Keratinocyte (primary cell): Measurements from ENCODE around the gene SMYD3. TPM values are rescaled to one million over a fixed set of nuclear protein-coding genes. Genes with fewer than 3 reads are reported as not detected.
"Not testable (repeated sequence)": the region's sequence is repeated elsewhere in the genome, so short reads cannot be mapped to it uniquely, and the experiment has no call there.

Source experiments
- DNase-seq: peaks from one replicate; pipeline ENCODE4 v3.0.0-alpha.2; 2011; ENCODE audit warnings: low read depth, missing footprints, low spot score
- FAIRE-seq: peaks from 2 replicates; lab custom pipeline; 2011; peaks lifted over from hg19 to GRCh38; lab: Jason Lieb, UNC
- H2AFZ ChIP-seq: 2 replicates; pipeline ENCODE4 v1.6.0; 2012; ENCODE audit warnings: low read length, control low read depth, inconsistent platforms; ENCODE audit not compliant: control insufficient read depth
- H3K27ac ChIP-seq: 2 replicates; pipeline ENCODE4 v1.5.1; 2011; ENCODE audit warnings: low read length; ENCODE audit not compliant: control insufficient read depth, insufficient read depth
- H3K27me3 ChIP-seq: 3 replicates; pipeline ENCODE4 v1.6.0; 2011; ENCODE audit warnings: low read length; ENCODE audit not compliant: control insufficient read depth, insufficient read depth; ENCODE audit errors: extremely low read depth
- H3K36me3 ChIP-seq, 2 experiments: 2 replicates in 1 of 2; 3 replicates in 1 of 2; pipeline ENCODE4 v1.5.1; 2011; ENCODE audit warnings: low read length in 2 of 2, mild to moderate bottlenecking in 1 of 2; ENCODE audit not compliant: control insufficient read depth in 2 of 2, insufficient read depth in 2 of 2; ENCODE audit errors: extremely low read depth in 1 of 2
- H3K4me1 ChIP-seq: 3 replicates; pipeline ENCODE4 v1.5.1; 2011; ENCODE audit warnings: low read length; ENCODE audit not compliant: control insufficient read depth, insufficient read depth; ENCODE audit errors: extremely low read depth
- H3K4me2 ChIP-seq: 3 replicates; pipeline ENCODE4 v1.6.0; 2011; ENCODE audit warnings: low read depth, low read length; ENCODE audit not compliant: control insufficient read depth, insufficient read depth; ENCODE audit errors: extremely low read depth
- H3K4me3 ChIP-seq, 3 experiments: fragments of 200-600 bp in 1 of 3; sonication (generic) in 1 of 3; 2 replicates in 2 of 3; 3 replicates in 1 of 3; pipeline ENCODE4 v1.5.1; 2011 to 2016; ENCODE audit warnings: low read length in 3 of 3, mild to moderate bottlenecking in 3 of 3, control low read depth in 2 of 3, inconsistent platforms in 1 of 3, low read depth in 1 of 3, mixed read lengths in 1 of 3, mixed run types in 1 of 3, moderate library complexity in 1 of 3; ENCODE audit not compliant: control insufficient read depth in 2 of 3, insufficient read depth in 2 of 3; ENCODE audit errors: extremely low read depth in 1 of 3
- H3K79me2 ChIP-seq: 2 replicates; pipeline ENCODE4 v1.6.0; 2012; ENCODE audit warnings: low read length; ENCODE audit not compliant: control insufficient read depth, insufficient read depth
- H3K9ac ChIP-seq: 3 replicates; pipeline ENCODE4 v1.6.0; 2011; ENCODE audit warnings: low read length; ENCODE audit not compliant: control insufficient read depth, insufficient read depth; ENCODE audit errors: extremely low read depth
- H3K9me1 ChIP-seq: 3 replicates; pipeline ENCODE4 v1.6.0; 2011; ENCODE audit warnings: low read length; ENCODE audit not compliant: control insufficient read depth, insufficient read depth; ENCODE audit errors: extremely low read depth
- H3K9me3 ChIP-seq: 2 replicates; pipeline ENCODE4 v1.5.1; 2012; ENCODE audit warnings: low read depth, low read length; ENCODE audit not compliant: control insufficient read depth
- H4K20me1 ChIP-seq: 3 replicates; pipeline ENCODE4 v1.6.0; 2011; ENCODE audit warnings: low read length; ENCODE audit not compliant: control insufficient read depth, insufficient read depth; ENCODE audit errors: extremely low read depth
- CTCF ChIP-seq, 3 experiments: IDR thresholded peaks in 1 of 3; conservative IDR thresholded peaks in 1 of 3; optimal IDR thresholded peaks in 1 of 3; 2 replicates in 2 of 3; 3 replicates in 1 of 3; pipeline versions ENCODE3 to v1.5.1; 2011; ENCODE audit warnings: low read length in 3 of 3, mild to moderate bottlenecking in 3 of 3, moderate library complexity in 2 of 3, control low read depth in 1 of 3, inconsistent platforms in 1 of 3; ENCODE audit not compliant: insufficient read depth in 2 of 3; ENCODE audit errors: extremely low read depth in 1 of 3
- EZH2 ChIP-seq: IDR thresholded peaks from one replicate; pipeline ENCODE4 v1.6.1; 2012; ENCODE audit warnings: inconsistent platforms, mild to moderate bottlenecking, low read length, moderate library complexity
- dilution Hi-C: fragments of 300-500 bp; cut with MboI; formaldehyde crosslinking; loops from one replicate; pipeline ENCODE4 v1.7.0; 2020; ENCODE audit warnings: low sequenced_read_pairs; ENCODE audit not compliant: extremely low pct_ligation_motif_present
- polyA plus RNA-seq, 5 experiments: library from polyadenylated mRNA; depleted of rRNA in 3 of 5; stranded (reverse) in 3 of 5; stranded (forward) in 1 of 5; unstranded in 1 of 5; fragments of >200 nt; gene quantifications; 1 replicate in 1 of 5; 2 replicates in 3 of 5; 3 replicates in 1 of 5; pipeline versions ENCODE4 v1.2.1 to v1.2.3, GENCODE V29; 2011 to 2012; ENCODE audit warnings: missing spikeins in 2 of 5, low read depth in 1 of 5, low replicate concordance in 1 of 5

The SMYD3 gene
- polyA plus RNA-seq, 1 donor (not counting 4 experiments of a cell fraction or from before 2014, with no cell fraction given) = 31.0 TPM

GRCh38 chr1:245742896-245743295 lies 764.2 kb downstream of the SMYD3 start:
- H3K4me3 ChIP-seq = no peak overlapping the region
- dilution Hi-C loops = no loop called here
- no peak overlapping the region for H2AFZ ChIP-seq
- no peak overlapping the region for H3K9ac ChIP-seq
- no peak overlapping the region for H3K4me2 ChIP-seq
- DNase-seq = no peak
- no peaks in the 10 kb centered on the region for H3K4me1 ChIP-seq
- no peaks in the 10 kb centered on the region for H3K27me3 ChIP-seq
- H3K79me2 ChIP-seq = no peaks in the 10 kb centered on the region
- H3K36me3 ChIP-seq = no peaks in the 10 kb centered on the region
- H3K9me1 ChIP-seq = no peaks in the 10 kb centered on the region
- no peaks in the 10 kb centered on the region for H4K20me1 ChIP-seq
- no peaks in the 10 kb centered on the region for H3K9me3 ChIP-seq
- TF ChIP-seq CTCF (optimal IDR thresholded peaks at IDR 0.05 in 1 of 3, IDR thresholded peaks at IDR 0.05 in 1 of 3, conservative IDR thresholded peaks at IDR 0.05 in 1 of 3; ENCODE audit: extremely low read depth in 1 of 3, insufficient read depth in 2 of 3, low read length in 3 of 3) (no peak), EZH2 (no peak)
- FAIRE-seq = no peak
- H3K27ac ChIP-seq = no peak overlapping the region

DNA sequence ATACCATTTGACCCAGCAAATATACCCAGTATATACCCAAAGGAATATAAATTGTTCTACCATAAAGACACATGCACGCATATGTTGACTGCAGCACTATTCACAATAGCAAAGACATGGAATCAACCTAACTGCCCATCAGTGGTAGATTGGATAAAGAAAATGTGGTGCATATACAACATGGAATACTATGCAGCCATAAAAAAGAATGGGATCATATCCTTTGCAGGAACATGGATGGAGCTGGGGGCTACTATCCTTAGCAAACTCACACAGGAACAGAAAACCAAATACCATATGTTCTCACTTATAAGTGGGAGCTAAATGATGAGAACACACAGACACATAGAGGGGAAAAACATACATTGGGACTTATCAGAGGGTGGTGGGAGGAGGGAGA lies 766.7 kb downstream of the SMYD3 start:
- H3K36me3 ChIP-seq = not testable (repeated sequence)

GRCh38 chr1:245730801-245731200 lies 776.3 kb downstream of the SMYD3 start:
- Histone ChIP-seq H4K20me1 (no peaks in the 10 kb centered on the region), H3K27me3 (no peaks in the 10 kb centered on the region), H3K36me3 (no peaks in the 10 kb centered on the region), H3K4me2 (no peak overlapping the region), H3K4me1 (no peaks in the 10 kb centered on the region), H3K4me3 (no peak overlapping the region), H3K9me3 (no peaks in the 10 kb centered on the region), H3K9ac (no peak overlapping the region), H3K79me2 (no peaks in the 10 kb centered on the region), H3K27ac (no peak overlapping the region), H3K9me1 (no peaks in the 10 kb centered on the region), H2AFZ (no peak overlapping the region)
- dilution Hi-C loops = no loop called here
- no peak for TF ChIP-seq CTCF (optimal IDR thresholded peaks at IDR 0.05 in 1 of 3, IDR thresholded peaks at IDR 0.05 in 1 of 3, conservative IDR thresholded peaks at IDR 0.05 in 1 of 3; ENCODE audit: extremely low read depth in 1 of 3, insufficient read depth in 2 of 3, low read length in 3 of 3)
- DNase-seq = no peak
- FAIRE-seq = no peak

More for the DNA sequence above, 766.7 kb downstream of the SMYD3 start:
- FAIRE-seq, H2AFZ ChIP-seq, H3K9me3 ChIP-seq, dilution Hi-C loops, H3K4me2 ChIP-seq, DNase-seq, H3K4me3 ChIP-seq, H4K20me1 ChIP-seq, H3K27me3 ChIP-seq, H3K27ac ChIP-seq, H3K9ac ChIP-seq, H3K9me1 ChIP-seq, H3K4me1 ChIP-seq, H3K79me2 ChIP-seq: not testable (repeated sequence)

DNA sequence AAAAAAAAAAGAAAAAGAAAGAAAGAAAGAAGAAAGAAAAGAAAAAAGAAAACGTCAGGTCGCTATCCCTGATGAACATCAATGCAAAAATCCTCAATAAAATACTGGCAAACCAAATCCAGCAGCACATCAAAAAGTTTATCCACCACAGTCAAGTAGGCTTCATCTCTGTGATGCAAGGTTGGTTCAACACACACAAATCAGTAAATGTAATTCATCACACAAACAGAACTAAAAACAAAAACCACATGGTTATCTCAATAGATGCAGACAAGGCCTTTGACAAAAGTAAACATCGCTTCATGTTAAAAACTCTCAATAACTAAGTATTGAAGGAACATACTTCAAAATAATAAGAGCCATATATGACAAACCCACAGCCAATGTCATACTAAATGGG lies 779.0 kb downstream of the SMYD3 start:
- H3K4me1 ChIP-seq, H3K9me1 ChIP-seq, H3K9me3 ChIP-seq, dilution Hi-C loops, H4K20me1 ChIP-seq, FAIRE-seq, DNase-seq, H3K27ac ChIP-seq, H3K4me2 ChIP-seq, H3K9ac ChIP-seq, H3K27me3 ChIP-seq, H3K4me3 ChIP-seq, H2AFZ ChIP-seq, H3K36me3 ChIP-seq, H3K79me2 ChIP-seq: not testable (repeated sequence)
